HG03039 (cell line): ENCODE data around the gene NTNG2.
"Not testable (repeated sequence)": the region's sequence is repeated elsewhere in the genome, so short reads cannot be mapped to it uniquely, and the experiment has no call there.

Source experiments
- ATAC-seq: cut with Tn5 transposase; IDR thresholded peaks from one replicate; pipeline ENCODE4 v1.9.1; 2021; ENCODE audit warnings: mild to moderate bottlenecking, moderate library complexity; ENCODE audit not compliant: unreplicated experiment

NTNG2 gene

DNA sequence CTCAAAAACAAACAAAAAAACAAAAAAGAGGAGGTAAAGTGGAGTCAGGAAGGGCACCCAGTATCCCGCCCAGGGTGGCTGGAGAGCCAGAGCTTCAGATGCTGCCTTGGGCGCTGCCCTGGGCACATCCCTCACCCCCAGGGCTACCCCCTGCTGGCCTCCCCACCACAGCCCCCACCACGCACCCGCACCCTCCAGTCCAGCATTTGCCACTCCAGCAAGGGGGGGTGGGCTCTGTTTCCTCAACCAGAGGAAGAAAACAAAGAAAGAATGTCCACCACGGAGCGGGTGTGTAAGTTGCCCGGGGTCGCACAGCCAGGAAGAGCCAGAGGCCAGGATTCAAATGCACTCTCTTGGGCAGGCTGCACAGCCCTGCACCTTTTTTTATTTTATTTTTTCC lies 86.1 kb downstream of the NTNG2 start:
- ATAC-seq: no peak

DNA sequence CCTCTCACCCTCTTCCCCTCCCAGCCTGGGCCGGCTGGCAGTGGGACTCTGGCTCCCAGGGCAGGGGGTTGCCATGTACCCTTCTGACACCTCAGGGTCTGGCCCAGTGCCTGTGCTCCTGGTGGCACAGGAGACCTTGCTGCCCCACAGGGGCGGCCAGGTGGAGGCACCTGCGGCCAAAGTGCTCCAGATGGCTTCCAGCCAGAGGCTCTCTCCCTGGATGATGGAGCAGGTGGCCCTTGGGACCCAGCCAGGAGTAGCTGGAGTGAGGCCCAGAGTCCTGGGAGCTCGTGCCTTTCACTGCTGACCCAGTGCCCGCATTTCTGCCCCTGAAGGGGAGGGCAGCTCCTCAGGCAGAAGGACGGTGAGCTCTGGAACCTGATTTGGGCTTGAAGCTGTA lies 87.3 kb downstream of the NTNG2 start:
- no peak for ATAC-seq

DNA sequence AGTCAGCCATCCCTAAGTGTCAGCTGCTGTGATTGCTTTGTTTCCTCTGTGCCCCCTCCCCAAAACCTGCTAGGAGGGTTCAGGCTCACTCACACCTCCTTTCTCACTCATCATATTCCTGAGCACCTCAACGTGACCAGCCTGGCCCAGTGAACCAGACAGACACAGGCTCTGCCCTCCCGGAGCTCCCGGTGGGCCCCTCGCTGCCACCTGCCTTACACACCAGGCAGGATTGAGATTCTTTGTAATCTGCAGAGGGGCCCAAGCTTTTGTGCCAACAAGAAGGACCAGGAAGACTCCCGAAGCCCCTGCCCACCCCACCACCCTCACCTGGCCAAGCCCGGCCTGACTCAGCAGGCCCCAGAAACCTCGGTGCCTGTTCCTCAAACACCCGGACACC lies 87.8 kb downstream of the NTNG2 start:
- ATAC-seq: no peak

DNA sequence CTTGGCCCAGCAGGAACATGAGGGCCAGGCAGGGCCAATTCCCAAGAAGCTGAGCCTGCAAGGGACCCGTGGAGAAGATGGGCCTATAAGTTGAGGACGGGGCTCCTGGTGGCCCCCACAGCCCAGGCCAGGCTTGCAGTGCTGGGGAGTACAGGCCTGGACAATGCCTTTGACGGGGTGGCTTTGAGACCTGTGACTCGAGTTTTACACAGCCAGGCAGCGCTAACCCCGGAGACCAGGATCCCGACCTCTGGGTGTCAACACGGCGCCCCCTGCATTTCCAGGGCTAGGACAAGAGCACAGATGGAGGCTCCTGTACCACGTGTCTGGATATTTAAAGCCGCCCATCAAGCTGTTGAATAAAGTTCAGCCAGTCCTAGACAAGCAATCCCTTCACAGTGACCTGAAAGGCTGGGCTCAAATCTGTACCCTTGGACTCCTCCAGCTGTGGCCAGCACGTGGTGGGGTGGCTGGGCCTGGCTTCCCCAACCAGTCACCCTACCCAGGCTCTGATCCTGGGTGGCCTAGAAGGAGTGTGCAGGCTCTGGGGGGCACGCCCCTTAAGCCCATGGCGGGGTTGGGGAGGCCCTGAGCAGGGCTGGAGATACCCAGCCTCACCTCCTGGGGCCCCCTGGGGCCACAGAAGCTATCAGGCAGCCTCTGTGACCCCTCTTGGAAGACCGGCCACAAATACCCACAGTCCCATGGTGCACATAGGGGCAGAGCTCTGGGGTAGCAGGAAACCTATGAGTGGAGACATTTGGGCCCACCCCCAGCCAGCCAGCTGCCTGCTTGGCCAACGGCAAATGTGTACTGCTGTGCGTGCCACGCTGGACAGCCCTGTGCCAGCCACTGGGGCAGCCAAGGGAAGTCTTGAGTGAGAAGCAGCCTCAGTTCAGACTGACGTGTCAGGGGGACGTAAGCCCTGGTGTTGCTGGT lies 88.7 kb downstream of the NTNG2 start:
- ATAC-seq: no peak

DNA sequence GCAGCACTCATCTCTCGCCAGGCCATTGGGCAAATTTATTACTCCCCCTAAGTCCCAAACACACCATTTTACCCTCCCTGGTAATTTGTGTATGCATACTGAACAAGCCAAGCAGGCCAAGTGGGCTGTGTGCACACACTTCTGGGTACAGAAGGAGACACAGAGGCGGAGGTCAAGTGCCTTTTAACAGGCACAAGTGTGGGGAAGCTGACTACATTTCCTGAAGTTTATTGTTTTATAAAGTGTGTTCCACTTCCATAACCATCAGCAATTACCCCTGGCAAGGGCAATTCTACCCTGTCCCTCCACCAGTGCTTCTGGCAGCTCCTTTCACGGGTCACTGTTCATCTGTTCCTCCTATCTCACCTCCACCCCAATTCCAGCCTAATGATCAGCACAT lies 99.0 kb downstream of the NTNG2 start:
- ATAC-seq: no peak

DNA sequence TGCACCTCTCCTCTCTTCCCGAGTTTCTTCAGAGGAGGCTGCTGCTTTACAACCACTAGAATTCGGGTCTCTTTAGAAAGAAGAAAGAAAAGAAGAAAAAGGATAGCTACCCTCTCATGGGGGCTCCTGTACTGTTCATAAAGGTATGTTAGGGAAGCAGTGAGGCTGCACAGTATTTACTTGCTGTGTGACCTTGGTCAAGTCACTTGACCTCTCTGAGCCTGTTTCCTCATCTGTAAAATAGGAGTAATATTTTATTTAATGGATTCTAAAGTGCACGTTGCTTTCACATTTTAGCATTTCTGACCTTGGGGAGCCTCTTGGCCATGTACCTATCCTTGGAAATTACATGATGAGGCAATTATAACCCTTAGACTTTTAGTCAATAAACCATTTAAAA lies 104.2 kb downstream of the NTNG2 start:
- ATAC-seq: no peak

DNA sequence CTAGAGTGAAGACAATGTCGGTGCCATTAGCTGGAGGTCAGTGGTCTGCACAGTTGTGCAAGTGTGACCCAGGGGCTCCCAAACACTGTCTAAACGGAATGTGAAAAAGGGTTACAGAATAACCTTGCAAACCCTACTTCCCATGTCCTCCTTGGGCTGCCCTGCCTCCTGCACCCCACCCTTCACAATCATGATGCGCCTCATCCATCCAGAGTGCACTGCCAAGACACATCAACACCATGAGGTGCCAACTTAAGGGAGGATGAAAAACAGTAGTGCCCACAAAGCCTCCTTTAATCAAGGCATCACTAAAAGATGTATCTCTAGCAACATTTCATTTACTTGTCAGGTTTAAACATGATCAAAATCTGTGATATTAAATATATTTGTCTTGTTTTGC lies 105.8 kb downstream of the NTNG2 start:
- no peak for ATAC-seq

DNA sequence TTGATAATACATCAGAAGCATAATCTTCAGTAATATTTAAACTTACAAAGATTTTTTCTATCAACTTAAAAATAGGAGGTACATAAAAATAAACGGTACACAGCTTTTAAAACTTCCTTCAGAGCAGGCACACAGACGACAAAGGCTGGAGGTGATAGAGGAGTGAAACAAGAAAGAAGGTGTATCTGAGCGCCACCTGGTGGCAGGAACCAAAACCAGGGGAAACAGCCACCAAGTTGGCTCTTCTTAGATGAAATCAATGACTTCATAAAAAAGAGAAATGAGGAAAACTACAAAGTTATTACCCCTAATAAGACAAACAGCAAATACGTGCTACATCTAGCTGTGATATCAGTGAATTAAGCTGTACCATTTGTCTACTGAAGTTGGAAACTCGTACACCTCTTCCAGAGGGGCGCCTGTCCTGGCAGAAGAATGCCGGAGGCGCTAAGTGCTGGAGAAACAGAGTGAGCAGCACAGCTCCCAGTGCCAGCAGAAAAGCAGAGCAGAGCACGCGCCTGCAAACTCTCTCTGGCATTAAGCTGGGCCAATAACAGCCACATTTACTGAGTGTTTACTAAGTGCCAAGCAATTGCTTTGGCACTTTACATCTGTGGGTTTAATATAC lies 107.0 kb downstream of the NTNG2 start:
- ATAC-seq: no peak

DNA sequence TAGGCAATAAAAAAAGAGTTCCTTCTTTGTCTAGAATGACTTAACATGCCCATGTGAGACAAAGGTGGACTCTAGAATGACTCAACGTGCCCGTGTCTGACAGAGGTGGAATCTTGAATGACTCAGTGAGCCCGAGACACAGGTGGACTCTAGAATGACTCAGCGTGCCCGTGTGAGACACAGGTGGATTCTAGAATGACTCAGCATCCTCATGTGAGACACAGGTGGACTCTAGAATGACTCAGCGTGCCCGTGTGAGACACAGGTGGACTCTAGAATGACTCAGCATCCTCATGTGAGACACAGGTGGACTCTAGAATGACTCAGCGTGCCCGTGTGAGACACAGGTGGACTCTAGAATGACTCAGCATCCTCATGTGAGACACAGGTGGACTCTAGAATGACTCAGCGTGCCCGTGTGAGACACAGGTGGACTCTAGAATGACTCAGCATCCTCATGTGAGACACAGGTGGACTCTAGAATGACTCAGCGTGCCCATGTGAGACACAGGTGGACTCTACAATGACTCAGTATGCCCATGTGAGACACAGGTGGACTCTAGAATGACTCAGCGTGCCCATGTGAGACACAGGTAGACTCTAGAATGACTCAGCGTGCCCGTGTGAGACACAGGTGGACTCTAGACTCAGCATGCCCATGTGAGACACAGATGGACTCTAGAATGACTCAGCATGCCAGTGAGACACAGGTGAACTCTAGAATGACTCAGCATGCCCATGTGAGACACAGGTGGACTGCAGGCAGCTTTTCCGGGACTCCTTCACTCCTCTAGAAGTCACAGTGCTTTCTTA lies 108.1 kb downstream of the NTNG2 start:
- not testable (repeated sequence) for ATAC-seq

DNA sequence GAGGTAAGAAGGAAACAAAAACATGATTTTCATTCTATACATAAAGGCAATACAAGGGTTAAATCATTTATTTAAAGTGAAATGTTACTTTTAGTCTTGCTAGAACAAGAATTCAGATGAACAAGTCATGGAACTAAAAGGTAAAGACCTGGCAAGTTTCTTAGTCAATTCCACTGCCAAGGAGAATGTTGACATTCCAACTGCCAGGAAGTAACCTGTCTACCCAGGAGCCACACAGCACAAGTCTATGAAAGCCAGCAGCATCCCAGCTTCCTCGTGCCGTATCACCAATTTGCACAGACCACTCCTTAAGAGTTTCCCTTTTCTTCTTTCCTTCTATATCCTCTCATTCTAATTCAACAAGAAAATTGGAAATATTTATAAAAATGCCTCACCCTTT lies 113.0 kb downstream of the NTNG2 start:
- no peak for ATAC-seq

DNA sequence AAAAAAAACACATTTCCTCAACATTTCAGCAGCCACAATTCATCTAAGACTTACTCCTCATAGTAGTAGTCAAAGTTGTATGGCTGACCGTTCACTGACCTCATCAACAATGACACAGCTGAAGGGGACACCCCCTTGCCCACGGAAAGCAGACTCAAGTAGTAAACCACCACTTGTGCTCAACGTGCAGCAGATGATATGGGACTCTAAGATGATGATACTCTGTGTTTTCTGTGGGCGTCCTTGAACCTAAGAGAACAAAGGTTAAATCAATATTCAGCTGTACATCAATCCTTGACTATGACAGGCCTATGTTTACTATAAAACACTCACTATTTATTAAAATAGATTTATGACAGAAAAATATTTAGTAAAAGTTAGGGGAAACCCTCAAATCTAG lies 121.3 kb downstream of the NTNG2 start:
- ATAC-seq: no peak

DNA sequence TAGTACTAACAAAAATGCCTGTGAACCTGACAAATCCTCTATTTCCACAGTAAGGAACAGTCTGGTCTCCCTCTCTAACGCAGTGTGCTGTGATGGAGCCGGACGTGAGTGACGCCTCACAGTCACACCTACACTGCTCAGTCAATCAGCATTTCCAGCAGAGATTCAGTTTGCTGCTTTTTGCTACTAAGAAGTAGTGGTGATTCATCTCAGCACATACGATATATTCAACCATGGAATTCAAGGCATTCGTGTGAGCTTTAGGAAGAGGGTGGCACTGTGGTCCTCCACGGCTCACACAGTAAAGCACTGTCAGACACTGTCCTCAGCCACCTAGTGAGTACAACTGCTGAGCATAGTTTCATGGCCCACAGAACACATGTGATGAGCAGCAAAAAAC lies 122.0 kb downstream of the NTNG2 start:
- no peak for ATAC-seq

DNA sequence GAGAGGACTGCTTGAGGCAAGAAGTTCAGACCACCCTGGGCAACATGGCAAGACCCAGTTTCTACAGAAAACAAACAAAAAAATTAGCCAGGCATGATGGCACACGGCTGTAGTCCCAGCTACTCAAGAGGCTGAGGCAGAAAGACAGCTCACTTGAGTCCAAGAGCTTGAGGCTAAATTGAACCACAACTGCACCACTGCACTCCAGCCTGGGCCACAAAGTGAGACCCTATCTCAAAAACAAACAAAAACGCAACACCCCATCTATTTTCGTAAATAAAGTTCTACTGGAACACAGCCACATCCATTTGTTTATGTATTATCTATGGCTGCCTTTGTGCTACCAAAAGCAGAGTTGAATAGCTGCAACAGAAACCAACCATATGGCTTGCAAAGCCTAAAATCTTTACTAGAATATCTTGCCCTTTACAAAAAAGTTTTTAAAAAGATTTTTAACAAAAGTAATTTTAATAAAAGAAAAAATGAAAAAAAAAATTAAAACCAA lies 125.5 kb downstream of the NTNG2 start:
- ATAC-seq: no peak

DNA sequence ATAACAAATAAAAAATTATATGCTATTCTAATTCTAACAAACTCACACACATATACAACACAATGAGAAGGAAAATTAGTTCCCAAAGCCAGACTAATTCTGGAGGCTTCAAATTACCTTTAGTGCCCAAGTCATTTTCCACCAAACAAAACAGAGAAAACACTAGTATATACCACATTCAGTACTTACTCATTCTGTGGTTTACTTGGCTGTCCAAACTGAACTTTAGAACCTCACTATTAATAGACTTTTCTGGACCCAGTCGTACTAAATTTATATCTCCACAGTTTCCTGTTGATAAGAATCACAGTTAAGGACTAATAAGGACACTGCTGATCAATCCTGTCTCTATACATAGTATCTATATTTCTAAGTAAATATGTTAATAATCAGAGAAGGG lies 126.5 kb downstream of the NTNG2 start:
- no peak for ATAC-seq

DNA sequence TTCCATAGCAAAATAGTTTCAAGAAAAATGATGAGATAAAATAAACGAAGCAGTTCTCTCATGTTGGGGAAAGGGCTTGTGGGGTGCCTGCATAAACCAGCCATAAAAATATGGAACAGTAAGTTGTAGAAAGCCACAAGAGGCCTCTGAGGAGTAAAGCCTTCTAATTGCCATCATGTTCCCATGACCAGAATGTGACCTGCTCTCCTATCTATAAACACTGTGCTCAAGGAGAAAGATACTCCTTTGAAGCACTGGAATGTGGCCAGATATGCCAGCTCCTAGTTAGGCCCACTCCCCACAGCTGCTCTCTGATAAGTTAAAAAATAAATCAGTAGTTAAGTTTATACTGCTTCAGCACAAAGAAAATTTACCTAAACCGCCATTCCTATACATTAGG lies 127.1 kb downstream of the NTNG2 start:
- no peak for ATAC-seq

DNA sequence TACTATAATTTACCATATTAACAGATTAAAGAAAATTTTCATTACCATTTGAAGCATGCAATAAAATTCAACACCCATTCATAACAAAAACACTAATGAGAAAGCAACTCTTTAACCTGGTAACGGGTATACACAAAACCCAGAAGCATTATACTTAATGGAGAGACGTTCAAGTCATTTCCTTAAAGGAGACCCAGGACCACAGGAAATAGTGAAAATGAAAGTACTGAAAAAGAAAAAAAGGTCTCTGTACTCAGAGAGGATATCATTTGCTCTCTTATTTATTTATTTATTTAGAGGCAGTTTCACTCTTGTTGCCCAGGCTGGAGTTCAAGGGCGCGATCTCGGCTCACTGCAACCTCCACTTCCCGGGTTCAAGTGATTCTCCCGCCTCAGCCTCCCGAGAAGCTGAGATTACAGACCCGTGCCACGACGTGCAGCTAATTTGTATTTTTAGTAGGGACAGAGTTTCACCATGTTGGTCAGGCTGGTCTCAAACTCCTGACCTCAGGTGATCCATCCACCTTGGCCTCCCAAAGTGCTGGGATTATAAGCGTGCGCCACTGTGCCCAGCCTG lies 131.4 kb downstream of the NTNG2 start:
- ATAC-seq: no peak
